GM18868 (cell line): ENCODE results near the gene OCSTAMP.

Source experiments
- ATAC-seq: cut with Tn5 transposase; IDR thresholded peaks from one replicate; pipeline ENCODE4 v1.9.1; 2021; ENCODE audit warnings: mild to moderate bottlenecking, moderate library complexity; ENCODE audit not compliant: unreplicated experiment

OCSTAMP gene

DNA sequence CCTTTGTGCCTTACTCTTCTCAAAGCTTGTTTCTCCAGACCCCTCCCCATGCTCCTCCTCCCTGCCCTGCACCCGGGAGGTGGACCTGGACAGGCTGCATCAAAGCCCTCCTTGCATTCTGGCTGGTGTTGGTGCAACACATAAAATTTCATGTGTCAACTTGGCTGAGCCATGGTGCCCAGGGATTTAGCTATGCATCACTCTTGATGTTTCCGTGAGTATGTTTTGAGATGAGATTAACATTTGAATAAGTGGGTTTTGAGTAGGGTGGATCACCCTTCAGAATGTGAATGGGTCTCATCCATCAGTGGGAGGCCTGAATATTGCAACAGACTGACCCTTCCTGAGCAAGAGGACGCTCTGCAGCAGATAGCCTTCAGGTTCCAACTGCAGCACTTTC is 4.4 kb upstream of the OCSTAMP start:
- no peak for ATAC-seq

DNA sequence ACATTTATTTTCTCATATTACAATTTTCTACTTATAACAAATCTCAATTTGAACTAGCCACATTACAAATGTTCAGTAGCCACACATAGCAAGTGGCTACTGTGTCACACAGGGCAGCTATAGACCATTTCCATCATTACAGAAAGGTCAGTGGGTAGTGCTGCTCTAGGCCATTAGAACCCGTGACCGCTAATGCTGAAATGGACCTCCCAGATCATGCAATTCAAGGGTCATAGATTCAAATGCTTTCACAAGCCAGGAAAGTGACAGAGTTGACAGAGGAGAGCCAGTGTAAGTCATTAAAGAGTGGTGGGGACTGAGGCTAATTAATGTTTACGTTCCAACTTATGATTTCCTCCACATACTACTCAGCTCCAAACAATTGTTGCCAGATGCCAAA is 3.5 kb upstream of the OCSTAMP start:
- no peak for ATAC-seq

DNA sequence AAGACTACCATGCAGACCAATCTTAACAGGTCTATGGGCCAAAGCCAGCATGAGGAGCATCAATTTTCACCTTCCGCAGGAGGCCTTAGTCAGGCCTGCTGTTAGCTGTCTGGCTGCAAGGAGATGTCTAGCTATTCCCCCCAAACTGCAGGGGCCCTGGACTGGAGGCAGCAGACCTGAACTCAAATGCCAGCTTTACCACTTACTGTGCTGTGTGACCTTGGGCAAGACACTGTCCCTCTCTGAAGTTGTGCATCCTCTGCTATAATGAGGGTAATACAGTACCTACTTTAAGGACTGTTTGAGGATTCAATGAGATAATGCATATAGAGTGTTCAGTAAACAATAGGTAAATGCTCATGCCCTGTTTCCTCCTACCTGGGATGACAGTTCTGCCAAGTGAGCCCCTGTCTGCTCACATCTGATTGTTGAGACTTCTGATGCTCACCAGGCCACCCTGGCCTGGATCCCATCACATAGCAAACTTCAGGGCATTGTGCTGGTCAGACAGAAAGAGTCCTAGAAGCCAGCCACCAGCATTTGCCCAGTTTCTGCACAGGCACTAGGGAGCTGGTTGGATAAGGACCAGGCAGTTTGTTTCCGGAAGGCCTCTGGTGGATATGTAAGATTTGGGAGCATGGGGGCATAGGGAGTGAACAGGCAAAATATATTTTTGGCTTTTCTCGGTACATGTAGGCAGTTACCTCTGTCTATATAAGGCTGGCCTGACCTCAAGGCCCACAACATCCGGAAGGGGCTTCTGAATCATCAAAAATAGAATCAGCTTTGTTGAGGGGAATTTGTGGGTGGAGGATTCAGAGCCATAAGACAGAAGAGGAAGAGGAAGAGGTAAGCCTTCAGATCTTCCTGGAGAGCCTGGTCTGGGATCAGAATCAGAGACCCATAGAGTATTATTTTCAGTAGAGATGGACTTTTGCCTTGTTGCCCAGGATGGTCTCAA is 2.3 kb upstream of the OCSTAMP start:
- peak; percentile 77 for ATAC-seq

DNA sequence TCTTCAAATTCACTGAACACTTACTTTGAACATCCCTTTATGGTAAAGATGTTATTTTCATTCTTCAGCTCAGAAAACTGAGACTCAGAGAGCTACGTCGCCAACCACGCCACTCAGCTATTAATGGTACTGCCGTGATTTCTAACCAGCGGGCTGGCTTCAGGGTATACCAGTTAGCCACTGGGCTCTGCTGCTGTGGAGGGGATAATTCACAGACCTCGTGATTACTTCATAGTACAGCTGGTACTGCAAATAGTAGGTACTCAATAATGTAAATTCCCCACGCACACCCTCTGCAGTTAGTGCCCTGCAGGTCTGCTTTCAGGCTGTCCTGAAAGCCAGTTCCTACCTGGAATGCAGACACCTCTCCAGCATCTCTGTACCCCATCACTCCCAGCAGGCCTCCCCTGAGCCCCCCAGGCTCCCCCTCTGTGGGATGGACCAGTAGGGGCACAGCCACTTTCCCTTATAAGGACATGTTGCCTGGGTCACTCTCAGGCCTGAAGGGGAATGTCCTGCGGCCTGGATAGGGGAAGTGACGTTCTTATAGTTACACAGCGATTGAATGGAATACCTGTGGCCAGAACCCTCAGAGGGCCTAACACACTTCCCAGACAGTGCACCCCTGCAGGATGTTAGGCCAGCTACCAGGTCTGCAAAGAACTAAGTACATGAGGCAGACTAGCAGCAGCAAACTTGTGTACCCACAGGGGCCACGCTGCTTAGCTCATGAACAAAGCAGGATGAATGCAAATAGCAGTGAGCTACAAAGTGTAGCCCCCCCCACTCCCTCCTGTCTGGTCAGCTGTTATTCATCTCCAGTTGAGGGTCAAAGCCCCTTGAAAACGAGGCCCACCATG is 1.3 kb upstream of the OCSTAMP start:
- no peak for ATAC-seq

DNA sequence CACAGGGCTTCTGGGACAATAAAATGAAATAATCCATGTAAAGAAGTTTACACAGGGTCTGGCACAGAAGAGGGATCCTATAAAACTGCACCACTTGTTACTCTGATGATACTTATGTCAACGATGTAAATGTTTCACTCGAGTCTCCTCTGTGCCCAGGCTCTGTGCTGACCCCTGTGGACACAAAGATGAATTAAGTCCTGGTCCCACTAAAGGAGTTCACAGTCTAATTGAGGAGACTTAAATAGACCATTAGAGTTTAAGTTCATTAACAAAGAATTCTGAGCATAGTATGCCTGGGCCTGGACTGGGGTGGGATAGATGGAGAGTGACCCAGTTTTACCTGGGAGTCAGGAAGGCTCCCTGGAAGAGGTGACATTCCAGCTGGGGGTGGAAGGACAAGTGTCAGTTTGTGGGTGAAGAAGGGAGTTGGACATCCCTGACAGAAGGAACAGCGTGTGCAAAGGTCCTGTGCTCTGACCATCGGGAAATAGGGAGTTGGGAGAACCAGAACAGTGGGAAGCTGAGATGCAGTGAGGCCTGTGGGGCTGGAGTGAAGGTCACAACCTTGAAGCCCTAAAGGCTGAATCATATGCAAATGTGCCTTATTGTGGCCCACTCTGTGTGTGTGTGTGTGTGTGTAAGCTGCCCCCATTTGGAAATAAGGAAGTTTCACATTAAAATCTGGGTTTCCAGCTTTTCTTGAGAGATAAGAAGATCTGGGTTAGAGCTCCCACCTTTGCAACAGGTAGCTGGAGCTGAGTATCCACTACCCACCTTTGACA is 1.1 kb downstream of the OCSTAMP start:
- ATAC-seq = no peak

DNA sequence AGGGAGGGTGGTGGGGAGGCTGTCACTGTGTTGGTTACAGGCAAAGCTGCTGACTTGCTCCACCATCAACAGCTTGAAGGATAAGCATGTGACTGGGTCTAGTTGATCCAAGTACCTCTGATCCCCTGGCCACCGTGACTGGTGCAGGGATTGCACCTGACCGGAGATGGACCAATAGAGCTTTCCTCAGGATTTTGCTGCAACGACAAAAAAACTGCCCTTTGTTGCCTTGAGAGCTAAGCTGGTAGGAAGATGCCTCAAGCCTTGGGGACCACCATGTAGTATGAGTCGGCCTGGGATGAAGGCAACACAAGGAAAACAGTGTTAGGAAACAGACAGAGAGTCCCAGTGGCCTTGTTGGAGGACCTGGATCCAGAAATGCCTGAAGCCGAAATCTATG is 1.8 kb downstream of the OCSTAMP start:
- ATAC-seq = no peak

DNA sequence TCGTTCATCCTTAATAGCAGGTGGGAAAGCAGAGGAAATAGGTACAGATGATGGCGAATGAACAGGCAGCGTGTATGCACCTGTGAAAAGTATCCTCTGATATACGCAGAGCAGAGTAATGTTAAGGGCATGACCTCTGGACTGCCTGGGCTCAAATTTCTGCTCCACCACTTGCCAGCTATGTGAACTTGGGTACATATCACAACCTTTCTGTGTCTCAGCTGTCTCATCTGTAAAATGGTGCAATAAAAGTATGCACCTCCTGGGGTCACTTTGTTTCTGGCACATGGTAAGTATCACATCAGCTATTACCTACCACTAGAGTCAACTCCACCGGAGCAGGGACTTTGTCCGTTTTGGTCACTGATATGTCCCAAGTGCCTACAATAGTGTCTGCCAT is 2.5 kb downstream of the OCSTAMP start:
- ATAC-seq = no peak

DNA sequence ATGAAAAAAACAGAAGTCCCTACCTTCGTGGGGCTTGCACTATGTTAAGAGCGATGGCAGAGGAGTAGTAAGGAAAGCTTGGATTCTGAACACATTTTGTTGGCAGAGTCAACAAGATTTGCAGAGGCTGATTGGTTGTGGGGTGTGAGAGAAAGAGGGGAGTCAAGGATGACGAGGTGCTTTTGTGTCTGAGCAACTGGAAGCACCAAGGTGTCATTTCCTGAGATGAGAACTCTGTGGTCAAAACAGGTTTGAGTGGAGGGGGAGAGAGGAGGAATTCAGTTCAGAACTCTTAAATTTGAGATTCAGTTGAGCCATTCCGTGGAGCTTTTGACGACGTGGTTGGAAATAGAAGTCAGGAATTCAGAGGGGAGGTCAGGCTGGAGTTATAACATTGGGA is 3.5 kb downstream of the OCSTAMP start:
- no peak for ATAC-seq

DNA sequence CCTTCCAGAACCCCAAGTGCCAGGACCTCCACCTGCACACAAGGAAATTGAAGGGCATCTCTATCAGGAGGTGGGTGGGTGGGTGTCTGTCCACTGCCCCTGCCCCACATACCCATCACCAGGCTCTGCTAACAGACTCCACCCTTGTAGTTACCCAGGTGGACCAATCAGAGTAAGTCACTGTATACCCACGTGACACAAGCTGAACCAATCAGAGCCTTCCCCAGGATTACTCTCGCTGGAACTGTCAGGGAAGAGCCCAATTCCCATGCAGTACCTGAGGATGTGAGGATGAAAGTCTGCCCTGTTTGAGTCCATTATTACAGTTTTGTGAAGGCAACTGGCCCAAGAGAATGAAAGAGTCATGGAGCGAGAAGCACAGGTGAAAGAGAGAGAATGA is 4.2 kb downstream of the OCSTAMP start:
- no peak for ATAC-seq

DNA sequence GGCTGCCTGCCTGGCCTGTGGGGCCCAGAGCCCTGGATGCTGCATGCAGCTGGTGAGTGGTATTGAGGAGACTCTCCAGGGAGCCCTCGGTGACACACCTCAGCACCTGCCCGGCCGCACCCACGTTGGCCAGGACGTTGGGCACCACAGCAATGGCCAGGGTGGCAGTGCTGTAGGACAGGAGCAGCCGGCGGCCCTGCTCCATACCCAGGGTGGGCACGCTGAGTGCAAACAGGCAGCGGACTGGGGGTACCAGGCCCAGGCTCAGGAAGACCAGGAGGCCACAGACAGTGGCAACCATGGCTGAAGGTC is 4.7 kb downstream of the OCSTAMP start:
- ATAC-seq = no peak

DNA sequence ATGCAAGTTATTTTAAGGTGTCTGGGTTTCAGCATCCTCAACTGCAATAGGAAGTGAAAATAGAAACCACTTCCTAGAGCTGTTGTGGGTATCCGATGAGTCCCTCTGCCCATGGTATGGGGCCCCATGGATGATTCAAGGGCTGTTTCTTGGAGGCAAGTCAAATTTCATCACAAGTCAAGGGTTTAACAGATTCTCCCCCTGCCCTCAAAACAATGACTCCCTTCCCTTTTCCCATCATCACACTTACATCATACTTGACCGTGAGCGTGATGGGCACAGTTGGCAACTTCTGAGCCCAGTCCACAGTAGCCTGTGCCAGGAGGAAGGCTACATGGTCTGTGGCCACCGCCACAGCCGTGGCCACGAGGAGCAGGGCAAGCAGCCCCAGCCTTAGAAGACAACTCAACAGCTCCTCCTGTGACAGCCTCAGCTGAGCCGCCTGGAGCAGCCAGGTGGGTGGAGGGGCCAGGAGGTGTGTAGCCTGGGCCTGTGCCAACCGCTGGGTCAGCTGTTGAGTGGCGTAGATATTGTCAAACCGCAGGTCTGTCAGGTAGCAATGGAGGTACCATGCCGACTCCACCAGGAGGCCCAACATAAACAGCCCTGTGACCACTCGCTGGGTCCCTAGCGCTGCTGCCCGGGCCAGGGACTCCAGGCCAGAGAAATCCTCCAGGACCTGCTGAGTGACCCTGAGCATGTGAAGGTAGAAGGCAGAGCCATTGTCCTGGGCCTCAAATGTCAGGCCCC is 5.2 kb downstream of the OCSTAMP start:
- ATAC-seq = no peak

DNA sequence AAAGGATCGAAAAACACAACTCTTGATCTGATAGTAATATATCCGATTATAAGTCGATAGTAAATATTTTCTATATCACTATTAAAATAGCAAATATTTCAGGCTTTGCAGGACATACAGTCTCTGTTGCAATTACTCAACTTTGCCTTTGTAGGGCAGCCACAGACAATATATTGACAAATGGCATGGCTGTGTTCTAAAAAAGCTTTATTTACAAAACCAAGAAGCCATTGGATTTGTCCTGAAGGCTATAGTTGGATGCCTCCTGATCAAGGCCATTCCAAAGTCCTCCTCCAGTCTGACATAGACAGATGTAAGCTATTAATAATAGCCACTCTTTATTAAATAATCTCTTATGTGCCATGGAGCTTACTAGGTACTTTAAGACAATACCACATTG is 5.9 kb downstream of the OCSTAMP start:
- no peak for ATAC-seq

DNA sequence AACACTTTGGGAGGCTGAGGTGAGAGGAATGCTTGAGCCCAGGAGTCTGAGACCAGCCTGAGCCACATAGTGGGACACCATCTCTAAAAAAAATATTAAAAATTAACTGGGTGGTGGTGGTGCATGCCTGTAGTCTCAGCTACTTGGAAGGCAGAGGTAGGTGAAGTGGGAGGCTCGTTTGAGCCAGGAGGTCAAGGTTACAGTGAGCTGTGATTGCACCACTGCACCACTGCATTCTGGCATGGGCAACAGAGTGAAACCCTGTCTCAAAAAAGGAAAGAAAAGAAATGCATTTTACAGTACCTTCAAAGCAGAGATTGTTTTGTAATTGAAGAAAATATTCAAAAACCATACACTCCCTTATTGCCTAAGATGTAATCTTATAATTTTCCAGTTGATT is 6.5 kb downstream of the OCSTAMP start:
- ATAC-seq = no peak

DNA sequence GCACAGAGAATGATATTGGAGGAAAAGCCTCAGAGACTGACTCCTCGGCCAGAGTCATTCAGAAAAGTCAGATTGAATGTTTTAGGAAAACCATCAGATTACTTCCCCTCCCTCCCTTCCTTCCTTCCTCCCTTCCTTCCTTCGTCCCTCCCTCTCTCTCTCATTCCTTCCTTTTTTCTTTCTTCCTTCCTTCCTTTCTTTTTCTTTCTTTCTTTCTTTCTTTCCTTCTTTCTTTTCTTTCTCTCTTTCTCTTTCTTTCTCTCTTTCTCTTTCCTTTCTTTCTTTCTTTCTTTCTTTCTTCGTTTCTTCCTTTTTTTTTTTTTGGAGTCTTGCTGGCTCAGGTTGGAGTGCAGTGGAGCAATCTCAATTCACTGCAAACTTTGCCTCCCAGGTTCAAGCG is 7.4 kb downstream of the OCSTAMP start:
- no peak for ATAC-seq

DNA sequence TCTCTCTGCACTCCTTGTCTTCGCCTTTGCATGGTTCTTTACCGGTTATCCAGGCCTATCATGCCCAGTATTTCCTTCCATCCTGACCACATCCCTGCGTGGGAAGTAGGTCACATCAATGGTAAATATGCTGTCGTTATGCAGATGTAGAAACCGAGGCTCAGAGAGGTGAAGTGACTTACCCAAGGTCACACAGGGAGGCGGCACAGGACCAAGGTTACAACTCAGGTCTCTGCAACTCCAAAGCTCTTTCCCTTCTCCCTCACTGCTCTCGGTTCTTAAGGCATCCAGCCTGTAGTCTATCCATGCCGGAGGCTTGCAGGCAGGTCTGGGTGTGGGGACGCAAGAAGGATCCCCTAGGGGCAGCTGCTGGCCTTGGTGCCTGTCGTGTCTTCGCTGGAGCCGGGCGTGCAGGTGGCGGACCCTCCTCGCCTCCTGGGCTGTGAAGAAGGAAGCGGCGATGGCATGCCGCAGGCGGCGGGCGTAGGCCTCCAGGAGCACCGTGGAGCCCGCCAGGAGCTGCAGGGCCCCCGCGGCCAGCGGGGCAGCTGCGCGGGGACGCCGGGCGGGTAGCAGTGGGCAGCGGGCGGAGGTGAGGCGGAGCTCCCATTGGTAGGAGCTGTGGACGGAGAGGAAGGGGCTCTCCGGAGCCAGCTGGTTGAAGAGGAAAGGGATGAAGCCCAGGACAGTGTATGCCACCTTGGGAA is 9.1 kb downstream of the OCSTAMP start:
- ATAC-seq = no peak

DNA sequence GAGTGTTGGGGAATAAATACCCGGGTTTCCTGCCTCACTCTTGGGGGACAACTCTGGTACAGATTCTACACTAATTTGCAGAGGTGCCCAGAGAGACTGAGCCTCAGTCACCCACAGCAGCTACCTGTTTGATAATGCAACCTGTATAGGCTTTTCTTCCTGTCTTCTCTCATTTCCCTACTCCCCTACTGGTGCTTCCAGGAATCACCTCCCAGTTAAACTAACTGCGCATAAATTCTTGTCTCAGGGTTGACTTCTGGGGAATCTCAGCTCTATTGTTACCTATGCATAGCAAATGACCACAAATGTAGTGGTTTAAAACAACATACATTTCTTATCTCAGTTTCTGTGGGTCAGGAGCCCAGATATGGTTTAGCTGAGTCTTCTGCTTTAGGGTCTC is 11.3 kb downstream of the OCSTAMP start:
- ATAC-seq = no peak

DNA sequence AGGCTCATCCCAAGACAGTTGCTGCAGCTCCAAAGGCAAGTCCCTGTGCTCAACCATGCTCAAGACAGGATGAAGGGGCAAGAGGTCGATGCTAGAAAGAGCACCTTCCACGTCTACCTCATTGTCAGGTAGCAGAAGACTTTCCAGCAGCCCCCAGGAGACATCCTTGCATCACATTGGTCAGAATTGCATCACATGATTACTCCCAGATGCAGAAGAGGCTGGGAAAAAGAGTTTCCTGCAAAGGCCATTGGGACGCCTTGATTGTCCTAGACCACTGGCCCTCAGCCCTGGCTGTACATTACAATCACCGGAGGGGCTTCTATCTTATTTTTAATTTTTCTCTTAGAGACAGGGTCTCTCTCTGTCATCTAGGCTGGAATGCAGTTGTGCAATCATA is 19.8 kb downstream of the OCSTAMP start:
- ATAC-seq = no peak

DNA sequence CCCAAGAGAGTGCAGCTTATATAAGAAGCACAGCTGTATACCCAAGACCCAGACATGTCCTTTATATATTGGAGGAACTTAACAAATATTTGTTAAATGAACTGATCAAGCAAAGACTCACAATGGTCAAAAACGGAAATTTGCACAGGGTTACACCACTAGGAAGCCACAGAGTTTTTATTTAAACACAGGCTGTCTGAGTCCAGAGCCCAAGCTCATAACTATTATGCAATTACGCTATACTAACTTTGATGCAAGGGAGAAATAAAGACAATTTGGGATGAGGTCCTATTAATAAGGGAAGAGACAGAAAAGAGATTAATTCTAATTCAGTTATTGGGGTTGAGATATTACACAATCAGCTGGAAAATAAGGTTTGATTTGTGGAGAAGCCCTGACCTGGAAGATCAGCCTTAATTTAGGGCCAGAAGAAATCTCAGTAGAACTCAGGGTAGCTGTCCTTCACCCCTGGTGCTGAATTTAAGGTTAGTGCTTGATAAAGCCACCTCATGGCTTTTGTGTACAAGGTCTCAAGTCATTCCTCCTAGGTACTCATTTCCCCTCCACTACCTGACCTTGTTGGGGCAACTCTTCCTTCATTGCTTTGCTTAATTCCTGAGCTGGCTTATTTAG is 26.6 kb downstream of the OCSTAMP start:
- ATAC-seq = no peak

DNA sequence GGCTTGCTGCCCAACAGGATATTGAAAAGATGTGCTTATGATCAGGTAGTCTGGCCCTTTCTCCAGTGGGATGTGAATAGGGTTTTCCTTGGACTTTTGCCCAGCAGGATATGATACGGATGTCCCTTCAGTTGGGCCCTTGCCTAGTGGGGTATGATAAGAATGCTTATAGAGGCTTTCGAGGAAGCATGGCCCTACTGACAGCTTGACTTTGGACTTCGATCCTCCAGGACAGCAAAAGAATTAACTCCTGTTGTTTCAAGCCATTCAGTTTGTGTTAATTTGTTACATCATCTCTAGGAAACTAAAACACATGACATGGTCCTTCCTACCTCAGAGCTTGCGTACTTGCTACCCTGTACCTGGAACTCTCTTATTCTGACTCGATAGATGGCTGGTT is 27.3 kb downstream of the OCSTAMP start:
- ATAC-seq = no peak
